ENCODE data around the gene SNX5.
A peak's percentile ranks its signal among the peaks of the same experiment; 100 is the strongest.
"Not testable (repeated sequence)": the region's sequence is repeated elsewhere in the genome, so short reads cannot be mapped to it uniquely, and the experiment has no call there.

SNX5 gene

GRCh38 chr20:17961587-17961940 lies 7.0 kb downstream of the SNX5 start:
- WGBS: 71% methylated on average over 1 of the region's 1 CpG
- no peak overlapping the region for H3K14ac ChIP-seq (ENCODE audit: low read length in 2 of 2)
- peak overlapping the region in 1 of 2 experiments; percentile 56 for H3K4me3 ChIP-seq (ENCODE audit: insufficient read depth in 1 of 2, low read depth in 1 of 2, low read length in 2 of 2)
- H3K9me3 ChIP-seq (ENCODE audit: control insufficient read depth, low read length): no peaks in the 10 kb centered on the region
- H4K8ac ChIP-seq (ENCODE audit: low read length): no peak overlapping the region
- no peak overlapping the region for H3K4ac ChIP-seq (ENCODE audit: low read depth in 1 of 2, low read length in 2 of 2)
- no peak overlapping the region for H2BK15ac ChIP-seq (ENCODE audit: low read depth, poor library complexity, severe bottlenecking)
- H3K27ac ChIP-seq (ENCODE audit: low read length, poor library complexity, severe bottlenecking): peak overlapping the region; percentile 17
- H2AK5ac ChIP-seq (ENCODE audit: low read length, severe bottlenecking): no peak overlapping the region
- no peak overlapping the region for H3K23ac ChIP-seq (ENCODE audit: low read length in 2 of 2)
- H3K27me3 ChIP-seq (ENCODE audit: control insufficient read depth in 1 of 2, insufficient read depth in 1 of 2, low read length in 2 of 2): no peaks in the 10 kb centered on the region
- no peak overlapping the region for H2BK120ac ChIP-seq (ENCODE audit: low read depth, low read length)
- peaks cover 5 to 10% of the 10 kb centered on the region in 2 experiments for H3K36me3 ChIP-seq (ENCODE audit: control insufficient read depth in 1 of 2, insufficient read depth in 2 of 2, low read depth in 1 of 2, low read length in 2 of 2)
- H2BK5ac ChIP-seq (ENCODE audit: low read depth, low read length, poor library complexity, severe bottlenecking): no peak overlapping the region
- H3K4me2 ChIP-seq (ENCODE audit: low read length, poor library complexity, severe bottlenecking): no peak overlapping the region
- peak overlapping the region; percentile 82 for H3K9ac ChIP-seq (ENCODE audit: low read length)
- no peak overlapping the region for H4K91ac ChIP-seq (ENCODE audit: low read length)
- no peak overlapping the region for H3K18ac ChIP-seq (ENCODE audit: low read depth in 1 of 2, low read length in 2 of 2)
- peaks cover 19% of the 10 kb centered on the region for H3K4me1 ChIP-seq (ENCODE audit: control insufficient read depth, insufficient read depth, low read depth, low read length)
- no peak overlapping the region for H2AFZ ChIP-seq (ENCODE audit: low read depth, low read length)
- no peak for DNase-seq
- H3K79me1 ChIP-seq (replicated peaks; ENCODE audit: low read length, poor library complexity, severe bottlenecking): no peaks in the 10 kb centered on the region
- no peak overlapping the region for H2BK12ac ChIP-seq (ENCODE audit: low read length in 2 of 2)

DNA sequence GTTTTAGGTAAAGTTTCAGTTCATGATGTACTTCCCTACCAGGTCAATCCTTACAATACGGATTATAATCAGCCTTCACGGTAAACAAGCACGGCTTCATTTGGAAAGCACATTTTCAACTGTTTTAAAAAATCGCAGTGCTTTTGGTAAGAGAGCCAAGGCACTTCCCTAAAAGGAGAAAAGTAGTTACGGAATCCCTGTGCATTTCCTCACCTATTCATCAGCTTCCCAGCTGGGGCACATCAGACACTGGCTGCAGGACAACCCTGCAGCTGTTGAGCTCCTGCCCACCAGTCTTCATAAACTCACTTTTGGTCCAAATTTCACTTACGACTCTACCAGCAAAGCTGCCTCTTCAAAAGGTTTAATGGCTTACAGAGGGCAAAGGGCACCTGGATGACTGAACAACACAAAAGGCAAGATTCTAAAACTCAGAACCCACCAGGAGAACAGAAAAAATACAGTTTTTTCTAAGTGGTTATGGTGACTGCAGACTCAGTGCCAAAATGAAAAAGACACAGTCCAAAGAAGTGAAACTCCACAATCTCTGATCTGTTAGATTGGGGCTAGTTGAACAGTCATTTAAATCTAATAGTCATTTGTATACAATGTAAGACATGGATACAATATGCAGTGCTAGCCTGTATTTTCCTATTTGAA lies 7.5 kb downstream of the SNX5 start:
- H4K91ac ChIP-seq (ENCODE audit: low read length): no peak overlapping the region
- no peak overlapping the region for H3K14ac ChIP-seq (ENCODE audit: low read length in 2 of 2)
- DNase-seq: peak; percentile 37
- no peak overlapping the region for H3K4ac ChIP-seq (ENCODE audit: low read depth in 1 of 2, low read length in 2 of 2)
- H3K4me2 ChIP-seq (ENCODE audit: low read length, poor library complexity, severe bottlenecking): peak overlapping the region; percentile 42
- no peak overlapping the region for H2BK5ac ChIP-seq (ENCODE audit: low read depth, low read length, poor library complexity, severe bottlenecking)
- H3K4me3 ChIP-seq (ENCODE audit: insufficient read depth in 1 of 2, low read depth in 1 of 2, low read length in 2 of 2): peak overlapping the region in 1 of 2 experiments; percentile 56
- peaks cover 22% of the 10 kb centered on the region for H3K4me1 ChIP-seq (ENCODE audit: control insufficient read depth, insufficient read depth, low read depth, low read length)
- H3K27ac ChIP-seq (ENCODE audit: low read length, poor library complexity, severe bottlenecking): peak overlapping the region; percentile 83
- H3K9me3 ChIP-seq (ENCODE audit: control insufficient read depth, low read length): no peaks in the 10 kb centered on the region
- WGBS: 87% methylated on average over 5 of the region's 6 CpGs
- H3K9ac ChIP-seq (ENCODE audit: low read length): peak overlapping the region; percentile 82
- H3K23ac ChIP-seq (ENCODE audit: low read length in 2 of 2): no peak overlapping the region
- H3K79me1 ChIP-seq (replicated peaks; ENCODE audit: low read length, poor library complexity, severe bottlenecking): no peaks in the 10 kb centered on the region
- no peak overlapping the region for H3K18ac ChIP-seq (ENCODE audit: low read depth in 1 of 2, low read length in 2 of 2)
- no peak overlapping the region for H2BK120ac ChIP-seq (ENCODE audit: low read depth, low read length)
- no peak overlapping the region for H4K8ac ChIP-seq (ENCODE audit: low read length)
- H2BK12ac ChIP-seq (ENCODE audit: low read length in 2 of 2): no peak overlapping the region
- no peak overlapping the region for H2AK5ac ChIP-seq (ENCODE audit: low read length, severe bottlenecking)
- no peak overlapping the region for H2BK15ac ChIP-seq (ENCODE audit: low read depth, poor library complexity, severe bottlenecking)
- no peaks in the 10 kb centered on the region for H3K27me3 ChIP-seq (ENCODE audit: control insufficient read depth in 1 of 2, insufficient read depth in 1 of 2, low read length in 2 of 2)
- peaks cover 8 to 15% of the 10 kb centered on the region in 2 experiments for H3K36me3 ChIP-seq (ENCODE audit: control insufficient read depth in 1 of 2, insufficient read depth in 2 of 2, low read depth in 1 of 2, low read length in 2 of 2)
- H2AFZ ChIP-seq (ENCODE audit: low read depth, low read length): no peak overlapping the region

- H2BK15ac ChIP-seq (ENCODE audit: low read depth, poor library complexity, severe bottlenecking); H2BK120ac ChIP-seq (ENCODE audit: low read depth, low read length); H3K9me3 ChIP-seq (ENCODE audit: control insufficient read depth, low read length); H2AK5ac ChIP-seq (ENCODE audit: low read length, severe bottlenecking); H3K27me3 ChIP-seq (ENCODE audit: control insufficient read depth in 1 of 2, insufficient read depth in 1 of 2, low read length in 2 of 2); H4K91ac ChIP-seq (ENCODE audit: low read length); H2AFZ ChIP-seq (ENCODE audit: low read depth, low read length); H3K14ac ChIP-seq (ENCODE audit: low read length in 2 of 2); H3K23ac ChIP-seq (ENCODE audit: low read length in 2 of 2); H3K79me1 ChIP-seq (replicated peaks; ENCODE audit: low read length, poor library complexity, severe bottlenecking); DNase-seq; H3K4me2 ChIP-seq (ENCODE audit: low read length, poor library complexity, severe bottlenecking); H2BK5ac ChIP-seq (ENCODE audit: low read depth, low read length, poor library complexity, severe bottlenecking); H4K8ac ChIP-seq (ENCODE audit: low read length); H2BK12ac ChIP-seq (ENCODE audit: low read length in 2 of 2); H3K18ac ChIP-seq (ENCODE audit: low read depth in 1 of 2, low read length in 2 of 2); H3K4ac ChIP-seq (ENCODE audit: low read depth in 1 of 2, low read length in 2 of 2): not testable (repeated sequence)
- H3K9ac ChIP-seq (ENCODE audit: low read length): peak overlapping the region; percentile 82
- peaks cover 8 to 21% of the 10 kb centered on the region in 2 experiments for H3K36me3 ChIP-seq (ENCODE audit: control insufficient read depth in 1 of 2, insufficient read depth in 2 of 2, low read depth in 1 of 2, low read length in 2 of 2)
- peaks cover 24% of the 10 kb centered on the region for H3K4me1 ChIP-seq (ENCODE audit: control insufficient read depth, insufficient read depth, low read depth, low read length)
- 94% methylated on average over 16 of the region's 16 CpGs for WGBS
- H3K27ac ChIP-seq (ENCODE audit: low read length, poor library complexity, severe bottlenecking): peak overlapping the region; percentile 83
- H3K4me3 ChIP-seq (ENCODE audit: insufficient read depth in 1 of 2, low read depth in 1 of 2, low read length in 2 of 2): peak overlapping the region in 1 of 2 experiments; percentile 56
These were observed 8.2 kb downstream of the SNX5 start for GRCh38 chr20:17960400-17960885.

- Histone ChIP-seq H2BK120ac (ENCODE audit: low read depth, low read length) (no peak overlapping the region), H3K23ac (ENCODE audit: low read length in 2 of 2) (no peak overlapping the region)
These were observed 9.4 kb downstream of the SNX5 start for GRCh38 chr20:17959257-17959627.

More at GRCh38 chr20:17959257-17959627, 9.4 kb downstream of the SNX5 start:
- Histone ChIP-seq H2AFZ (ENCODE audit: low read depth, low read length) (no peak overlapping the region), H2BK5ac (ENCODE audit: low read depth, low read length, poor library complexity, severe bottlenecking) (no peak overlapping the region), H3K79me1 (replicated peaks; ENCODE audit: low read length, poor library complexity, severe bottlenecking) (no peaks in the 10 kb centered on the region), H3K14ac (ENCODE audit: low read length in 2 of 2) (no peak overlapping the region), H3K36me3 (ENCODE audit: control insufficient read depth in 1 of 2, insufficient read depth in 2 of 2, low read depth in 1 of 2, low read length in 2 of 2) (peaks cover 12 to 33% of the 10 kb centered on the region in 2 experiments), H3K4me3 (ENCODE audit: insufficient read depth in 1 of 2, low read depth in 1 of 2, low read length in 2 of 2) (peak overlapping the region in 1 of 2 experiments; percentile 39), H3K27me3 (ENCODE audit: control insufficient read depth in 1 of 2, insufficient read depth in 1 of 2, low read length in 2 of 2) (no peaks in the 10 kb centered on the region), H3K4ac (ENCODE audit: low read depth in 1 of 2, low read length in 2 of 2) (no peak overlapping the region), H2BK12ac (ENCODE audit: low read length in 2 of 2) (no peak overlapping the region), H2BK15ac (ENCODE audit: low read depth, poor library complexity, severe bottlenecking) (no peak overlapping the region), H4K91ac (ENCODE audit: low read length) (no peak overlapping the region), H3K4me1 (ENCODE audit: control insufficient read depth, insufficient read depth, low read depth, low read length) (peaks cover 20% of the 10 kb centered on the region), H3K27ac (ENCODE audit: low read length, poor library complexity, severe bottlenecking) (peak overlapping the region; percentile 83), H3K9me3 (ENCODE audit: control insufficient read depth, low read length) (no peaks in the 10 kb centered on the region), H4K8ac (ENCODE audit: low read length) (no peak overlapping the region), H3K4me2 (ENCODE audit: low read length, poor library complexity, severe bottlenecking) (no peak overlapping the region), H2AK5ac (ENCODE audit: low read length, severe bottlenecking) (no peak overlapping the region), H3K9ac (ENCODE audit: low read length) (peak overlapping the region; percentile 31), H3K18ac (ENCODE audit: low read depth in 1 of 2, low read length in 2 of 2) (no peak overlapping the region)
- DNase-seq: no peak
- WGBS: no CpG with 5 or more reads among the region's 5 CpGs

Measured in mesenchymal stem cell (in vitro differentiated cells and primary cell).